ENCODE results near the gene DSG1.

DNA sequence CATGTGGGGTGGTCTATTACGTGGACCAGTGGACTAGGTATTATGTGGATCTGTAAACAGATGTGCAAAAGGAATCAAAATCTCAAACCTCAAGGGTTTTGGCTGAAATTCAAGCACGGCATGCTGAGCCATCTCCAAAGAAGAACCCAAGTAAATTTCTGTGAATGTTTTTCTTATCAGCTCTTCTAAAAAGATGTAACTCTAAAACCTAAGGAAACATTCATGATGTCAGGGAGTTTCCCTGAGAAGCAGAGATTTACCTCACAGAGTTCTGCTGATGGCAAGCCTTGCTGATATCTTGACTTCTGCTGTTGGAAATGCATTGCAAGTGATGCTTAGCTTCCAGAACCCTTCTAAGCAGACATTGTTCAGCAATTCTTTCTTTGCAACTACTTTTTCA is 80.2 kb downstream of the DSG1 start:
- TF ChIP-seq, protein P1, sequence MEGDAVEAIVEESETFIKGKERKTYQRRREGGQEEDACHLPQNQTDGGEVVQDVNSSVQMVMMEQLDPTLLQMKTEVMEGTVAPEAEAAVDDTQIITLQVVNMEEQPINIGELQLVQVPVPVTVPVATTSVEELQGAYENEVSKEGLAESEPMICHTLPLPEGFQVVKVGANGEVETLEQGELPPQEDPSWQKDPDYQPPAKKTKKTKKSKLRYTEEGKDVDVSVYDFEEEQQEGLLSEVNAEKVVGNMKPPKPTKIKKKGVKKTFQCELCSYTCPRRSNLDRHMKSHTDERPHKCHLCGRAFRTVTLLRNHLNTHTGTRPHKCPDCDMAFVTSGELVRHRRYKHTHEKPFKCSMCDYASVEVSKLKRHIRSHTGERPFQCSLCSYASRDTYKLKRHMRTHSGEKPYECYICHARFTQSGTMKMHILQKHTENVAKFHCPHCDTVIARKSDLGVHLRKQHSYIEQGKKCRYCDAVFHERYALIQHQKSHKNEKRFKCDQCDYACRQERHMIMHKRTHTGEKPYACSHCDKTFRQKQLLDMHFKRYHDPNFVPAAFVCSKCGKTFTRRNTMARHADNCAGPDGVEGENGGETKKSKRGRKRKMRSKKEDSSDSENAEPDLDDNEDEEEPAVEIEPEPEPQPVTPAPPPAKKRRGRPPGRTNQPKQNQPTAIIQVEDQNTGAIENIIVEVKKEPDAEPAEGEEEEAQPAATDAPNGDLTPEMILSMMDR (conservative IDR thresholded peaks at IDR 0.05; ENCODE audit: low read length): no peak
- no peak for TF ChIP-seq EZH2phosphoT487 (IDR thresholded peaks at IDR 0.05; ENCODE audit: borderline replicate concordance, low read depth, low read length)

All from OCI-LY7 (cell line).